Ascending aorta (tissue), 2 donors: ENCODE results near the gene STK38L. TPM values are rescaled to one million over a fixed set of nuclear protein-coding genes. Genes with fewer than 3 reads are reported as not detected.

Experiments
- DNase-seq, 2 donors: peaks; one replicate each; pipeline ENCODE4 v3.0.0-alpha.2; 2019; ENCODE audit warnings: low spot score in 2 of 2
- H3K27ac ChIP-seq, 2 donors: fragments of 200-600 bp; sonication (generic); one replicate each; pipeline ENCODE4 v1.5.1; 2016 to 2017; ENCODE audit warnings: mild to moderate bottlenecking in 1 of 2
- H3K27me3 ChIP-seq: fragments of 200-600 bp; sonication (generic); one replicate; pipeline ENCODE4 v1.5.1; 2017
- H3K36me3 ChIP-seq, 2 donors: fragments of 200-600 bp; sonication (generic); one replicate each; pipeline ENCODE4 v1.5.1; 2016
- H3K4me1 ChIP-seq, 2 donors: fragments of 200-600 bp; sonication (generic); one replicate each; pipeline ENCODE4 v1.5.1; 2016 to 2017; ENCODE audit warnings: mild to moderate bottlenecking in 1 of 2
- H3K4me3 ChIP-seq, 2 donors: fragments of 200-600 bp; sonication (generic); one replicate each; pipeline ENCODE4 v1.5.1; 2016 to 2017; ENCODE audit warnings: mild to moderate bottlenecking in 1 of 2
- H3K9me3 ChIP-seq, 2 donors: fragments of 200-600 bp; sonication (generic); one replicate each; pipeline ENCODE4 v1.5.1; 2016
- CTCF ChIP-seq, 3 experiments: fragments of 200-600 bp in 2 of 3; fragments of 450-650 bp in 1 of 3; sonication (generic) in 2 of 3; IDR thresholded peaks; one replicate each; pipeline ENCODE4 v1.5.1; 2016 to 2019; ENCODE audit warnings: antibody characterized with exemption in 3 of 3, mild to moderate bottlenecking in 1 of 3, moderate library complexity in 1 of 3
- intact Hi-C: fragments of 100-400 bp; cut with DNase I; formaldehyde crosslinking; loops from one replicate; pipeline ENCODE4 v1.15.1; 2023
- total RNA-seq: library from RNA; depleted of rRNA; stranded (reverse); fragments of >200 nt; gene quantifications from one replicate; pipeline ENCODE4 v1.1.0, GENCODE V29; 2016

The STK38L gene
- total RNA-seq, 1 donor from 2014 or later, result 137 TPM

- no peaks in the 10 kb centered on the region for H3K36me3 ChIP-seq
- TF ChIP-seq CTCF (IDR thresholded peaks at IDR 0.05), result no peak
- DNase-seq, result no peak
- no peaks in the 10 kb centered on the region for H3K9me3 ChIP-seq
- H3K4me3 ChIP-seq, result no peak overlapping the region
- intact Hi-C loops, result no loop called here
- no peaks in the 10 kb centered on the region for H3K4me1 ChIP-seq
- H3K27me3 ChIP-seq, result no peaks in the 10 kb centered on the region
- H3K27ac ChIP-seq, result no peak overlapping the region
These were observed 115.7 kb downstream of the STK38L start for GRCh38 chr12:27359578-27360340.

GRCh38 chr12:27361372-27361771 is 117.3 kb downstream of the STK38L start:
- no peaks in the 10 kb centered on the region for H3K4me1 ChIP-seq
- no peak for TF ChIP-seq CTCF (IDR thresholded peaks at IDR 0.05)
- DNase-seq, result no peak
- H3K4me3 ChIP-seq, result no peak overlapping the region
- H3K36me3 ChIP-seq, result no peaks in the 10 kb centered on the region
- intact Hi-C loops, result no loop called here
- H3K9me3 ChIP-seq, result no peaks in the 10 kb centered on the region
- H3K27ac ChIP-seq, result no peak overlapping the region
- H3K27me3 ChIP-seq, result no peaks in the 10 kb centered on the region

- no peaks in the 10 kb centered on the region for H3K27me3 ChIP-seq
- no peaks in the 10 kb centered on the region for H3K36me3 ChIP-seq
- H3K9me3 ChIP-seq, result no peaks in the 10 kb centered on the region
- H3K27ac ChIP-seq, result no peak overlapping the region
- intact Hi-C loops, result no loop called here
- no peak for TF ChIP-seq CTCF (IDR thresholded peaks at IDR 0.05)
- H3K4me3 ChIP-seq, result no peak overlapping the region
- no peak for DNase-seq
- H3K4me1 ChIP-seq, result no peaks in the 10 kb centered on the region
These were observed 122.5 kb downstream of the STK38L start for GRCh38 chr12:27366621-27367020.

DNA sequence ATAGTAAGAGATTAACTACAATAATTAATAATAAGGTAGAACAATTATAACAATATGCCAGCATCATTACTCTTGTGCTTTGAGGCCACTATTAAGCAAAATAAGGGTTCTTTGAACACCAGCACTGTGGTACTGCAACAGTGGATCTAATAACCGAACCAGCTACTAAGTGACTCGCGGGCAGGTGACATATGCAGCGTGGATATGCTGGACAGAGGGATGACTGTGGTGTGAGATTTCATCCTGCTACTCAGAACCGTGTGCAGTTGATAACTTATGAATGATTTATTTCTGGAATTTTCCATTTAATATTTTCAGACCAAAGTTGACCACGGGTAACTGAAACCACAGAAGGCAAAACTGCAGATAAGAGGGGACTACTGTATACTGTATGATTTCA is 123.0 kb downstream of the STK38L start:
- intact Hi-C loops, result no loop called here
- no peaks in the 10 kb centered on the region for H3K27me3 ChIP-seq
- no peak overlapping the region for H3K4me3 ChIP-seq
- TF ChIP-seq CTCF (IDR thresholded peaks at IDR 0.05), result no peak
- H3K27ac ChIP-seq, result no peak overlapping the region
- no peaks in the 10 kb centered on the region for H3K36me3 ChIP-seq
- DNase-seq, result no peak
- H3K9me3 ChIP-seq, result no peaks in the 10 kb centered on the region
- no peaks in the 10 kb centered on the region for H3K4me1 ChIP-seq

Other genes starting within 250 kb of the STK38L start
- 213 TPM for gene TM7SF3, start 229.9 kb upstream of the STK38L start, total RNA-seq
- 9.8 TPM for gene MED21, start 221.7 kb upstream of the STK38L start, total RNA-seq
- not detected for gene C12orf71, start 161.7 kb upstream of the STK38L start, total RNA-seq
- 5.6 TPM for gene BMAL2, start 88.5 kb downstream of the STK38L start, total RNA-seq
- gene SMCO2, start 202.4 kb downstream of the STK38L start, total RNA-seq, result not detected